GM18526 (cell line): ENCODE results near the gene STUM.

Experiments
- POLR2A ChIP-seq: IDR thresholded peaks from 3 replicates; pipeline ENCODE4 v1.6.1; 2011; ENCODE audit not compliant: insufficient read length; ENCODE audit errors: extremely low read depth

The STUM gene

GRCh38 chr1:226597616-226598454 is 49.3 kb downstream of the STUM start:
- TF ChIP-seq POLR2A = no peak

- no peak for TF ChIP-seq POLR2A
Observed at GRCh38 chr1:226598455-226598849, 49.9 kb downstream of the STUM start.

- no peak for TF ChIP-seq POLR2A
Observed at GRCh38 chr1:226599636-226600238, 51.2 kb downstream of the STUM start.

GRCh38 chr1:226600254-226600653 is 51.7 kb downstream of the STUM start:
- TF ChIP-seq POLR2A = no peak

GRCh38 chr1:226601456-226601855 is 52.9 kb downstream of the STUM start:
- TF ChIP-seq POLR2A = no peak

- no peak for TF ChIP-seq POLR2A
Observed at GRCh38 chr1:226602186-226603021, 53.8 kb downstream of the STUM start.

- TF ChIP-seq POLR2A = no peak
Observed at GRCh38 chr1:226603022-226603857, 54.7 kb downstream of the STUM start.

GRCh38 chr1:226603858-226604559 is 55.4 kb downstream of the STUM start:
- TF ChIP-seq POLR2A = no peak

- no peak for TF ChIP-seq POLR2A
Observed at GRCh38 chr1:226604560-226605317, 56.2 kb downstream of the STUM start.

- TF ChIP-seq POLR2A = no peak
Observed at GRCh38 chr1:226605318-226605950, 56.9 kb downstream of the STUM start.

- no peak for TF ChIP-seq POLR2A
Observed at GRCh38 chr1:226606311-226607267, 58.0 kb downstream of the STUM start.

- TF ChIP-seq POLR2A = no peak
Observed at GRCh38 chr1:226607268-226607660, 58.7 kb downstream of the STUM start.
